Activated naive CD8-positive, alpha-beta T cell treated with anti-CD3 and anti-CD28 coated beads for 36 hours (primary cell): ENCODE data around the gene THAP4. TPM values are rescaled to one million over a fixed set of nuclear protein-coding genes. Genes with fewer than 3 reads are reported as not detected.

ENCODE experiments used
- DNase-seq: peaks from one replicate; pipeline ENCODE4 v3.0.0; 2021
- H3K27ac Mint-ChIP-seq: one replicate; pipeline ENCODE4 v1.8.0; 2022; ENCODE audit warnings: mild to moderate bottlenecking, moderate library complexity, mixed read lengths
- H3K27me3 Mint-ChIP-seq: one replicate; pipeline ENCODE4 v1.8.0; 2022; ENCODE audit warnings: mild to moderate bottlenecking, mixed read lengths
- H3K36me3 Mint-ChIP-seq: one replicate; pipeline ENCODE4 v1.8.0; 2021; ENCODE audit warnings: mild to moderate bottlenecking, mixed read lengths
- H3K4me1 Mint-ChIP-seq: one replicate; pipeline ENCODE4 v1.8.0; 2021; ENCODE audit warnings: mixed read lengths
- H3K4me3 Mint-ChIP-seq: one replicate; pipeline ENCODE4 v1.8.0; 2022; ENCODE audit warnings: mild to moderate bottlenecking, moderate library complexity, mixed read lengths
- H3K9me3 Mint-ChIP-seq: one replicate; pipeline ENCODE4 v1.8.0; 2022; ENCODE audit warnings: mixed read lengths
- total RNA-seq, 2 experiments: library from RNA; stranded (reverse); gene quantifications; one replicate each; pipeline ENCODE4 v1.2.3, GENCODE V29; 2021

THAP4 gene
- total RNA-seq, 2 experiments from 2014 or later: 54.8 to 55.0 TPM

DNA sequence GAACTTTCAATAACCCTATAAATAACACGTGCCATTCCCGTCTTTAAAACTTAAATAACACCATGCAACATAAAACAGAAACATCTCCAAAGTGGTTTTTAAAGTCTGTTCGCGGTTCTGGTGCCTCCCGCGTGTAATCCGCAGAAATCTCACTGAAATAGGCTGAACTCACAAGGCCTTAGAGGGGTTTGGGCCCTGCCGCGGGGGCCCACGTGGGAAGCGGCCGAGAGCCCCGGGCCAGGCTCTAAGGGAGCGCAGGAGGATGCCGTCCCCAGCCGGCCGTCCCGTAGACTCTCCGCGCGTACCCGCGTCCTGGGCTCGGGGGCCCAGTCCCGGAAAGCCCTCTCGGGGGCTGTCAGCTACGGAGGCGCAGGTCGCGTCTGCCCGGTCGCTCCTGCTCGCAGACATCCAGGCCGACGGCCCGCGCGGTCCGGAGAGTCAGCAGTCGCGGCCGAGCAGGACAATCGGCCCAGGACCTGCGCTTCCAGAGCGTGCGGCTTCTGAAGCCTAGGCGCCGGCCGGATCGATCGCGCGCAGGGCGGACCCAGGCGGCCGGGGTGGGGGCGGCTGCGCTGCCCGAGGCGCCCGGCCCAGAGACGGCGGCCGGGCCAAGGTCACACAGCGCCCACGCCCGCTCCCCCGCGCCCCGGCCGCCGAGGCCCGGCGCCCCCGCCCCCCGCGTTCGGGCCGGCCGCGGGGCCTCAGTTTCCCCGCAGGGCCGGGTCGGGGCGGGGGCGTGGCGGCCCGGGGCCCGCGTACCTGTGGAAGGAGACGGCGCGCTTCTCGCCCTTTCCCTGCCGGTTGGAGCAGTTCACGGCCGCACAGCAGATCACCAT lies 558 bp downstream of the THAP4 start:
- Mint-ChIP-seq H3K36me3 (peaks cover 37% of the 10 kb centered on the region), H3K9me3 (no peaks in the 10 kb centered on the region), H3K27ac (peak overlapping the region; percentile 76), H3K4me1 (peaks cover 40% of the 10 kb centered on the region), H3K4me3 (peak overlapping the region; percentile 85), H3K27me3 (no peaks in the 10 kb centered on the region)
- DNase-seq: peak; percentile 60

DNA sequence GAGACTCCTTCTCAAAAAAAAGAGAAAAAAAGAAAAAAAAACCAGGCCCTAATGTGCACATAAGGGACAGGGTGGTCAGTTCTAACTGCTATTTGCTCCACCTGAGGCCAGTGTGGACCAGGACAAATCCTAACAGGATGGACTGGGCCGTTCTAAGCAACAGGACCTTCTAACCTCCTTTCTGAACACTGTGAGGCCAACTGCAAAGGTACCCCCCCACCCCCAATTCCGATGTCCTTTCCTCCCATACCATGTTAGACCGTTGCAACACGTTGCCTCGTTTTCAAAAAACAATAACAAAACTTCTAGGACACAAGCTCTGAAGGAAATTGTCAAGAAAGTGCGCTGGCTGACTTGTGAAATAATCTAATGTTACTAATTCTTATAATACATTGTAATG lies 1.2 kb downstream of the THAP4 start:
- Mint-ChIP-seq H3K4me1 (peaks cover 35% of the 10 kb centered on the region), H3K4me3 (peak overlapping the region; percentile 85), H3K36me3 (peaks cover 35% of the 10 kb centered on the region), H3K27ac (peak overlapping the region; percentile 76), H3K9me3 (no peaks in the 10 kb centered on the region), H3K27me3 (no peaks in the 10 kb centered on the region)
- no peak for DNase-seq

DNA sequence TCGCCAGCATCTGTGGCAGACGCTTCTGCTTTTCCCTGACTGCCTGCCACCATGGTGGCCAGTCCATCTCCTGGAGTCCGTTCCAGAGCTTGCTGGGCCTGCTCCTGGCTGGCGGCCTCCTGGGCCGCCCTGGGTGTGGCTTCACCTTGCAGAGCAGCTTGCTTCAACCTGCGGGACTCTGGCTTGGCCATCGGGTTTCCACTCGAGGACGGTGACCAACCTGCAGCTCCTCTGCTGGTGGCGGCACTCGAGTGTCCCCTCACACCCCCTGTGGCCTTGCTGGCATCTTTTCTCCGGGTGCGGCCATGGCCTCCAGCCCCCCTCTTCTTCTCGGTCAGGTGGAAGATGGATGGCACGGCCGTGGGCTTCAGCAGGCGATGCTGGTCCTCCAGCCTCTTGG lies 3.4 kb downstream of the THAP4 start:
- Mint-ChIP-seq H3K4me1 (peaks cover 19% of the 10 kb centered on the region), H3K27me3 (no peaks in the 10 kb centered on the region), H3K36me3 (peaks cover 17% of the 10 kb centered on the region), H3K27ac (no peak overlapping the region), H3K4me3 (no peak overlapping the region), H3K9me3 (no peaks in the 10 kb centered on the region)
- DNase-seq: no peak

DNA sequence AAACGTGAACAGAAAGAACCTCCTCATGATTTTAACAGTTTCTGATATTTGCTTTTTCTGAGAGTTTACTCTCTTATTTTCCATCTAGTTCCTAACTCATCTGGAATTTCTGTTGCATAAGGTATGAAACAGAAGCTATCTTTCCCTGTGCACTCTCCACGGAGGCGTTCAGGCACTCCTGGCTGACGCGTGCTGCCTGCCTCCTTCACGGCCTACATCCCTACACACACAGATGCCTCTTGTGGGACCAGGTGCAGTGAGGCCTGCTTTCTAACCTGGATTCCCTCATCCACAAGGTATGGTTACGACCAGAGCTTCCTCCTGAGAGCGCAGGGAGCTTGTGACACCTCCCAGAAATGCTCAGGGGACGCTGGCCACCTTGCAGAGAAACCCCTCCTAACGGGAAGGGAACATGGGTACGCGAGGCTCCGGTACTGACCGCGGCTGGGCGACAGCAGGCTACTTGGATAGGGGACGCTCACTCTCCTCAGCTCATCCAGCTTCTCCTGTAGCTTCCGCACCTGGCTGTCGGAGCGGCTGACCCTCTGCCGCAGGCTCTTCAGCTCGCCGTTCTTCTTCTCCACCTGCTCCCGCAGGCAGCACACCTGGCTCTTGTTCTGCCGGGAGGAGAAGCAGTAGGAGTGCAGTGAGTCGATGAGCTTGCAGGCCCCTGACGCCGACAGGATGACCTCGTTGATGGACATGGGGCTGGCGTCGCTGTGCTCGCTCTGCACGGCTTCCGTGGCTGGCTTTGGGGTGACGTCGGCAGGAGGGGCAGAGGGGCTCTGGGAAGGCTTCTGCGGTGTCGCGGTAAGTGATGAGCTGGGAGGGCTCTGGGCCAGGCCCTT lies 4.3 kb downstream of the THAP4 start:
- Mint-ChIP-seq H3K4me3 (no peak overlapping the region), H3K27ac (no peak overlapping the region), H3K36me3 (peaks cover 18% of the 10 kb centered on the region), H3K9me3 (no peaks in the 10 kb centered on the region), H3K27me3 (no peaks in the 10 kb centered on the region), H3K4me1 (peaks cover 19% of the 10 kb centered on the region)
- no peak for DNase-seq

DNA sequence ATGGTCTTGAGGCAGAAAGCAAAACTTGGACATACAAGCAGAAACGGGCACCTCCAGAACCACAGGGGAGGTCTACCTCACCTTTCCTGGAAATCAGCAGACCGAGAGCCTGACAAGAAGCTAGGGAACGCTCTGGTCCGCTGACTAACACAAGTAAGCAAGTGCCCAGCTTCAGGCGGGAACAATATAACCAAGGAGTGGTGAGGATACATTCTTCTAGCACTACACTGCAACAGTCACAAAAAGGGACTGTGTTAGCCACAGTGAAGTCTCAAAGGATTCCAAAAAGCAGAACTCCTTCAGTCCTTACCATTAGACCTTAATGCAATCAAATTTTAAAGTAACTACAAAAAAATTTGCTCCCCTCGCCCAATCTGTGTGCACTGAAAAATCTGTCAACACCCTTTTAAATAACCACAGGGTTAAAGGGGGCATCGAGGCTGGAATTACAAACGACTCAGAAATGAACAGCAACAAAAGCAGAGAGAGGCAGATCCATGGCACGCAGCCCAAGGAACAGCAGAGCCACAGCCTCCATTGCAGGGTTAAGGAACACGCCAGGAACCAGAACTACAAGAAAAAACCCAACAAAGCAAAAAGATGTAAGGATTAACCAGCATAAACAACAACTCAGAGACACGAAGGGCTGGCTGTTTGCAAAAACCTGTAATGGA lies 7.1 kb downstream of the THAP4 start:
- no peaks in the 10 kb centered on the region for H3K9me3 Mint-ChIP-seq
- no peak overlapping the region for H3K4me3 Mint-ChIP-seq
- no peak for DNase-seq
- peaks cover 14% of the 10 kb centered on the region for H3K36me3 Mint-ChIP-seq
- H3K27ac Mint-ChIP-seq: no peak overlapping the region
- H3K4me1 Mint-ChIP-seq: peaks cover 12% of the 10 kb centered on the region
- no peaks in the 10 kb centered on the region for H3K27me3 Mint-ChIP-seq

DNA sequence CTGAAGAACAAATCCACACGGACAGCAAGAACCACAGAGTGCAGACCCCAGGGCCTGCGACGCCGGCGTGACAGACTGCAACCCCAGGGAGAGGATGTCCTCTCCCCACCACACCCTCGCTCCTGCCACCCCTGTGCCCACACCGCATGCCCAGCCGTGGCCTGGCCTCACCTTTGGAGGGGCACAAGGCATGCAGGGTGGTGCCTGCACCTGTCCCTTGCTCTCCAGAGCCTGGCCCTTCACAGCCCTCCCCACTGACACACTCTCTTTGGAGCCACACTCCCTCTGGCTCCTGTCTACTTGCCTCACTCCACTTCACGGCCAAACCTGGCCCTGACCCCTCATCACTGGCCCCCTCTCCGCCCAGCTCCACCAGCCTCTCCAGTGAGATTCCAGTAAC lies 9.3 kb downstream of the THAP4 start:
- H3K27ac Mint-ChIP-seq: no peak overlapping the region

DNA sequence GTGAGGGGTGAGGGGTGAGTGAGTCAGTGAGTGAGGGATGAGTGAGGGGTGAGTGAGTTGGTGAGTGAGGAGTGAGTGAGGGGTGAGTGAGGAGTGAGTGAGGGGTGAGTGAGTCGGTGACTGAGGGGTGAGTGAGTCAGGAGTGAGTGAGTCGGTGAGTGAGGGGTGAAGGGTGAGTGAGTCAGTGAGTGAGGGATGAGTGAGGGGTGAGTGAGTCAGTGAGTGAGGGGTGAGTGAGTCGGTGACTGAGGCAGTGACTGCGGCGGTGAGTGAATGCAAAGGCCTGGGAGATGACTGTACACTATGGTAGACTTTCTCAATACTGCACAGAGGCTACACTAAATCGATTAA lies 16.6 kb downstream of the THAP4 start:
- Mint-ChIP-seq H3K4me1 (peaks cover 31% of the 10 kb centered on the region), H3K36me3 (peaks cover 41% of the 10 kb centered on the region), H3K4me3 (no peak overlapping the region), H3K9me3 (peaks cover 8% of the 10 kb centered on the region), H3K27ac (peak overlapping the region; percentile 83), H3K27me3 (no peaks in the 10 kb centered on the region)
- peak; percentile 59 for DNase-seq

More for the DNA sequence above, 9.3 kb downstream of the THAP4 start:
- no peak for DNase-seq
- Mint-ChIP-seq H3K4me1 (peaks cover 9% of the 10 kb centered on the region), H3K27me3 (no peaks in the 10 kb centered on the region), H3K4me3 (no peak overlapping the region), H3K36me3 (peaks cover 14% of the 10 kb centered on the region), H3K9me3 (no peaks in the 10 kb centered on the region)

DNA sequence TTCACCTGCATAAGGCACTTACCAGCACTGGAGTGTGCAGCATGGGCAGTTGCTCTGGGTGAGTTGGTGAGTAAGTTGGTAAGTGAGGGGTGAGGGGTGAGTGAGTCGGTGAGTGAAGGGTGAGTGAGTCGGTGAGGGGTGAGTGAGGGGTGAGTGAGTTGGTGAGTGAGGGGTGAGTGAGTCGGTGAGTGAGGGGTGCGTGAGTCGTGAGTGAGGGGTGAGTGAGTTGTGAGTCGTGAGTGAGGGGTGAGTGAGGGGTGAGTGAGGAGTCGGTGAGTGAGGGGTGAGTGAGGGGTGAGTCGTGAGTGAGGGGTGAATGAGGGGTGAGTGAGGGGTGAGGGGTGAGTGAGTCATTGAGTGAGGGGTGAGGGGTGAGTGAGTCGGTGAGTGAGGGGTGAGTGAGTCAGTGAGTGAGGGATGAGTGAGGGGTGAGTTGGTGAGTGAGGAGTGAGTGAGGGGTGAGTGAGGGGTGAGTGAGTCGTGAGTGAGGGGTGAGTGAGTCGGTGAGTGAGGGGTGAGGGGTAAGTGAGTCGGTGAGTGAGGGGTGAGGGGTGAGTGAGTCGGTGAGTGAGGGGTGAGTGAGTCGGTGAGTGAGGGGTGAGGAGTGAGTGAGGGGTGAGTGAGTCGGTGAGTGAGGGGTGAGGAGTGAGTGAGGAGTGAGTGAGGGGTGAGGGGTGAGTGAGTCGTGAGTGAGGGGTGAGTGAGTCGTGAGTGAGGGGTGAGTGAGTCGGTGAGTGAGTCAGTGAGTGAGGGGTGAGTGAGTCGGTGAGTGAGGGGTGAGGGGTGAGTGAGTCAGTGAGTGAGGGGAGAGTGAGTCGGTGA lies 17.1 kb downstream of the THAP4 start:
- Mint-ChIP-seq H3K9me3 (peaks cover 8% of the 10 kb centered on the region), H3K4me1 (peaks cover 31% of the 10 kb centered on the region), H3K27ac (peak overlapping the region; percentile 83), H3K4me3 (no peak overlapping the region), H3K27me3 (no peaks in the 10 kb centered on the region), H3K36me3 (peaks cover 41% of the 10 kb centered on the region)
- DNase-seq: no peak

DNA sequence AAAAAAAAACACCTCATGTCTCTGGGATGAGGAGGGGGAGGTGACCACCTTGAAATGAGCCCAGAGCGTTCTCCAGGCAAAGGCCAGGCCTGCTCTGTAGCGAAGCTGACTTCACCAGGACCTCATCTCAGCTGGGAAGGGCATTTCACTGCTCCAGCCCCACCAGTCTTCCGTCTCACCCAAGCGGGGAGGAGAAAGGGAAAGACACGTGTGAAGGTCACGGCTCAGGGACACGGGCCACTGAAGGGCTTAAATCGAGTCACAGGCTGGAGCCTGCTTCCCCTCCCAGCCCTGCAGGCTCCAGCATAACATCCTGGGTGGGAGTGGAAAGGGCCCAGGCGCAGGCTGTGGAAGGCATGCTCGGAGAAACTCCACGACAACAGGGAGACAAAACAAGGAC lies 18.1 kb downstream of the THAP4 start:
- DNase-seq: no peak
- H3K27me3 Mint-ChIP-seq: no peaks in the 10 kb centered on the region
- no peak overlapping the region for H3K27ac Mint-ChIP-seq
- H3K4me3 Mint-ChIP-seq: no peak overlapping the region
- H3K9me3 Mint-ChIP-seq: peaks cover 8% of the 10 kb centered on the region
- peaks cover 31% of the 10 kb centered on the region for H3K4me1 Mint-ChIP-seq
- H3K36me3 Mint-ChIP-seq: peaks cover 41% of the 10 kb centered on the region

DNA sequence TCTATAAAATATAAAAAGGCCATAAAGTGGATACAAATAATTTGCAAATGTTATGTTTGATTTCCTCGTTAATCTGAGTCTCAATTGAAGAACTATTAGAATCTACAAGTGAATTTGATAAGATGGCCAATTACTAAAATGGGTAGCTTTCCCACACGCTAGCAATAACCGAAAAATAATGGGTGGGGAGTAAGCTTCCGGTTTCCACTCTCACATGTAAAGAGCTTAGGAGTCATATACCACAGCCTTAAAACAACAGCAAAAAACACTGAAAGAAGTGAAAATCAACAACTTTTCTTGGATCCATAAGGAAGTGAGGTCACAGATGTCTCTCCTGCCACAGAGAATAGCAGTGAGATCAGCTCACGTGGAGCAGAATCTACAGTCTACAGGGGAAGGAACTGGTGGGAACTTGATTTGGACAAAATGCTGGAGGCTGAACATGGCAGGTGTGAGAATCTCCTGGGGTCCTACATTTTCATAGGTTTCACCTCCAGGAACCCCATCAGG lies 18.6 kb downstream of the THAP4 start:
- peaks cover 8% of the 10 kb centered on the region for H3K9me3 Mint-ChIP-seq
- no peaks in the 10 kb centered on the region for H3K27me3 Mint-ChIP-seq
- DNase-seq: no peak
- no peak overlapping the region for H3K4me3 Mint-ChIP-seq
- peaks cover 41% of the 10 kb centered on the region for H3K36me3 Mint-ChIP-seq
- H3K4me1 Mint-ChIP-seq: peaks cover 31% of the 10 kb centered on the region
- peak overlapping the region; percentile 67 for H3K27ac Mint-ChIP-seq

DNA sequence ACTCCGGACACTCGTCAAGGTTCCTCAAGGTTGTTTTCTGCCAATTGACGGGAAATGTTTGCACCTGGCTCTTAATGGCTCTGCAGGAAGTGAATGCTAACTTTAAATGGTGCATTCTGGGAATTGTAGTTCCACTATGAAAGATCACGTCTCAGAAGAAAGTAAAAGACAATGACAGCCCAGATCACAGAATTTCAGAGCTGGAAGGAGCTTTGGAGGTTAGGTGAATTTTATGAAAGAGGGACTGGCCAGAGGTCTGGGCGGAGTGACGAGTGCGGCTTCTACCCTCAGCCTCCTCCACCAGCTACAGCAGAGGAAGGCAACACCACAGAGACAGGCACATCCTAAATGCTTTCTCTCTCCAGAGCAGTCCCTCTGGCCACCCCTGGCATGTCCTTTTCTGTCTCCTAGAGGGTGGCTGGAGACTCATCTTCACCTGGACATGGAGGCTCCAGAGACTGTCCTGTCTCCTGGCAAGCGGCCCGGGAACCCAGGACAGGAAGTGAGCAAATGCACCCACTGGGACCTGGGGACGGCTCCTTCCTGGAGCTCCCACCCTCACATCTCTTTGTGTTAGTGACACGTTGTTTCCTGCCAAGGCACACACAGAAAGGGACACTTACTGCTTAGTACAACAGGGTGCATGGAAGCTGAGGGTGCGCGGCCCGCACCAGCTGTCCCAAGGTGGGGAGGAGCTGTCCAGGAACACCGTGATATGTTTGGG lies 19.4 kb downstream of the THAP4 start:
- H3K36me3 Mint-ChIP-seq: peaks cover 41% of the 10 kb centered on the region
- DNase-seq: peak; percentile 47

DNA sequence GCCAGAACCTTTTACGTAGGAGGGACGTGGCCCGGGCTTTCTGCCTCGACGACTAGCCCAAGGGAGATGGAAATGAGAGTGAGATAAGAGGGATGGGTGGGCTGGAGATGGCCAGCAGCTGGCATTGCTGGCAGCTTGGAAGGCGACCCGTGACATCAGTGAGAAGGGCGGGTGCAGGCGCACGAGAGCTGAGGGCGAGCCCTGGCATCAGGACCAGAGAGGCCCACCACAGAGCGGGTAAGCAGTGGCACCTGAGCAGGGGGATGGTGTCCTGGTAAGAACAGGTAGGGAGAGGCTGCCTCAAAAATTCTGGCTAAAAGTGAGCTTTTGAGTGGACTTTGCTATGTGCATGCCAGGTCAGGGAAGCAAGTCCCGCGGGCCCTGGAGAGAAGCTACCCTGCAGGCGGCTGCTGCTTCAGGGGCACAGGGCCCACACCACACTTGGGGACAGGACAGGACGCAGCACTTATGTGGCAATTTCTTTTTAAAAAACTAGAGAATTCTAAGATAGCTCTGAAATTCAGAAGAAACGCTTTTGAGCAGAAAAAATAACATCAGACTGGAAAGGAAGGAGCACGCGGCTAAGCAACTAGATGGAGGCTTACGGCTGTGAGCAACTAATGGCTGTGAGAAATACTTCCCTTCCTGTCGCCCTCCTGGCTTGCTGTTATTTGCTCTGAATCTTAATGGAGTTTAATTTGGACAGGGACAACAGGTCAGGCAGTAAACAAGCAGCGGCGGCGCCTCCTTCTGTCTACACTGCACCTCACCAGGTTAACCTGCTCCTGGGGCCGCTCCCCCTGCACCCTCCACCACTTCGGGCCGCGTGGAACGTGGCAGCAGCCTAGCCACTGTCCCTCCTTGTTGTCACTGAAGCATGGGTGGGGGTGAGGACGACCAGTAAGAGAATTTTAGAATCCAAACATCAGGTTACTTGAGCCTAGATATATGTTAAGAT lies 20.5 kb downstream of the THAP4 start:
- Mint-ChIP-seq H3K27ac (peak overlapping the region; percentile 57), H3K9me3 (peaks cover 8% of the 10 kb centered on the region), H3K4me3 (no peak overlapping the region), H3K27me3 (no peaks in the 10 kb centered on the region), H3K36me3 (peaks cover 35% of the 10 kb centered on the region), H3K4me1 (peaks cover 31% of the 10 kb centered on the region)
- no peak for DNase-seq

More for the DNA sequence above, 19.4 kb downstream of the THAP4 start:
- Mint-ChIP-seq H3K9me3 (peaks cover 8% of the 10 kb centered on the region), H3K4me3 (peak overlapping the region; percentile 81), H3K4me1 (peaks cover 31% of the 10 kb centered on the region), H3K27me3 (no peaks in the 10 kb centered on the region), H3K27ac (peak overlapping the region; percentile 94)

DNA sequence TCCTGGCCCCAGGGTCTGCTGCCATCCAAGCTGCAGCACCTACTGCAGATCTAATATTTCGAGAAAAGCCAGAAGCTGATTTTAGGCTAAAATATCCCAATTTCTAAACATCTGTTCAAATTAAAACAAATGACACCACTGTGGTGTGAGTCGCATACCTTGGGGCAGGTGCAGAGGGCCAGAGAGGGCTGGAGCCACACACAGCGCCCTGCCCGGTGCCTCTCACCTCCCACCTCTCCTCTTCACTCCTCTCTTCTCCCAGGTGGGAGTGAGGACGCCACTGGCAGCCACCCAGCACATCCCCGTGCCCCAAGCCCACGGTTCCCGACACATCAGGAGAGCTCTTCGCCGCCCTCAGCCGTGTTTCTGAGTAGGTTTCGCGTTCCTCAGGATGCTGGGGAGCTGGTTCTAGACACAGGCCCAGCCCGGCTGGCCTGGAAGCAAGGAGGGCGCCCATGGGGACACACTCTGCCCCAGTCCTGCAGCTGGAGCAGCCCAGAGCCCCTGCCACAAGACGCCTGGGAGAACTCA lies 21.4 kb downstream of the THAP4 start:
- no peaks in the 10 kb centered on the region for H3K27me3 Mint-ChIP-seq
- peaks cover 6% of the 10 kb centered on the region for H3K9me3 Mint-ChIP-seq
- peaks cover 33% of the 10 kb centered on the region for H3K4me1 Mint-ChIP-seq
- peaks cover 30% of the 10 kb centered on the region for H3K36me3 Mint-ChIP-seq
- no peak overlapping the region for H3K27ac Mint-ChIP-seq
- DNase-seq: no peak
- no peak overlapping the region for H3K4me3 Mint-ChIP-seq
